ENCODE results near the gene CCNK.

GRCh38 chr14:99537399-99537798 lies 56.2 kb downstream of the CCNK start:
- TF ChIP-seq CTCF (IDR thresholded peaks at IDR 0.05; ENCODE audit: low read length) (no peak), EZH2 (IDR thresholded peaks at IDR 0.05; ENCODE audit: borderline replicate concordance, low read length) (no peak)
